Measurements from ENCODE around the gene LSMEM2.

The LSMEM2 gene

GRCh38 chr3:50324351-50325112 lies 45.6 kb downstream of the LSMEM2 start:
- H3K4me3 ChIP-seq (ENCODE audit: low read depth, low read length): no peak overlapping the region
- no peak overlapping the region for H3K27ac ChIP-seq
- peak; percentile 90 for TF ChIP-seq CTCF (IDR thresholded peaks at IDR 0.05; ENCODE audit: low read depth, low read length)
- DNase-seq: peak; percentile 88
- H3K9me3 ChIP-seq (ENCODE audit: severe bottlenecking): no peaks in the 10 kb centered on the region
- H3K27me3 ChIP-seq (ENCODE audit: insufficient read depth, low read depth, severe bottlenecking): no peaks in the 10 kb centered on the region
- H3K36me3 ChIP-seq: peaks cover 37% of the 10 kb centered on the region

DNA sequence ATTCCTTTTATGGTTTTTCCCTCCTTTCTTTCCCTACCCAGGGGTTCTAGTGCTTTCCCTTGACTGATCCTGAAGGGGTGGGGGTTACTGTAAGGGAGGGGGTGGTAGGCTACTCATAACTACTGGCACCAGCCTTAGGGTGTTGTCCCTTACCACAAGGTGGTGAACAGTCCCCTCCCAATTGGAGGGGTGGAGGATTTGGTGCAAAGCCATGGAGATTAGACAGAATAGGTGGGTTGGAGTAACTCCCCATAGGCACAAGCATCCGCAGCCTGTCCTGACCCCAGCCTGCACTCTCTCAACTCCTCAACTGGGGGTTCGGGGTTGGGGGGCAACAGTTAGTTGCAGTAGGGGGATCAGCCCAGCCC lies 46.2 kb downstream of the LSMEM2 start:
- Histone ChIP-seq H3K9me3 (ENCODE audit: severe bottlenecking) (no peaks in the 10 kb centered on the region), H3K36me3 (peaks cover 37% of the 10 kb centered on the region), H3K4me3 (ENCODE audit: low read depth, low read length) (no peak overlapping the region), H3K27ac (no peak overlapping the region), H3K27me3 (ENCODE audit: insufficient read depth, low read depth, severe bottlenecking) (no peaks in the 10 kb centered on the region)
- no peak for DNase-seq
- TF ChIP-seq CTCF (IDR thresholded peaks at IDR 0.05; ENCODE audit: low read depth, low read length): no peak

DNA sequence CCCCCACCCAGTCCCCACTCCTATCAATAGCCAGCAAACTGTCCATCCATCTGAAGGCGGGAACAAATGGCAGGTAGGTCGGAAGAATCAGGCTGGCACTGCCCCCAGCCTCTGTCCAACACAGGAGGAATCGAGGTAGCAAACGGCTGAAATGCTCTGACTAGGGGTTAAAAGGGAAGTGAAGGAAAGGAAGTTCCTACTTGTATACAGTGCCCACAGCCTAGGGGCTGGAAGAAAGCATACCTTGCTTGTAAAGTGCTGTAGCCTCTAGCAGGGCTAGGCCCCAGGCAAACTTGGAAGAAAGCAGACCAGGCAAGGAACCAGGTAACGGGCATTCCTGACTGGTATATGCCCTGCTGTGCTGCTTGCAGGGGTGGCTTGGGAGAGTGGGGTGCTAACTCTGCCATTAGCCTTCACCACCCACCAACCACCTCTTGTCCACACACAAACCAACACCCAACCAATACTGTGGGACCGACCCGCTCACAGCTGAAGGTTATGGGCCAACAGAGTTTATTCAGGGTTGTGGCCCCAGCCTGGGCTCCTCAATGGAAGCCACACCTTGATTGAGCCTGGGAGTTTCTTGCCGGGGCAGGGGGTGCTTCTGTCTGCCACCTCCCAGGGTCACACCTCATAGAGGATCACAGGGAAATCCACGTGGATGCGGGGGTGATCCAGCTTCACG lies 46.8 kb downstream of the LSMEM2 start:
- no peaks in the 10 kb centered on the region for H3K27me3 ChIP-seq (ENCODE audit: insufficient read depth, low read depth, severe bottlenecking)
- H3K9me3 ChIP-seq (ENCODE audit: severe bottlenecking): no peaks in the 10 kb centered on the region
- no peak for TF ChIP-seq CTCF (IDR thresholded peaks at IDR 0.05; ENCODE audit: low read depth, low read length)
- H3K36me3 ChIP-seq: peaks cover 42% of the 10 kb centered on the region
- DNase-seq: no peak
- no peak overlapping the region for H3K4me3 ChIP-seq (ENCODE audit: low read depth, low read length)
- no peak overlapping the region for H3K27ac ChIP-seq

DNA sequence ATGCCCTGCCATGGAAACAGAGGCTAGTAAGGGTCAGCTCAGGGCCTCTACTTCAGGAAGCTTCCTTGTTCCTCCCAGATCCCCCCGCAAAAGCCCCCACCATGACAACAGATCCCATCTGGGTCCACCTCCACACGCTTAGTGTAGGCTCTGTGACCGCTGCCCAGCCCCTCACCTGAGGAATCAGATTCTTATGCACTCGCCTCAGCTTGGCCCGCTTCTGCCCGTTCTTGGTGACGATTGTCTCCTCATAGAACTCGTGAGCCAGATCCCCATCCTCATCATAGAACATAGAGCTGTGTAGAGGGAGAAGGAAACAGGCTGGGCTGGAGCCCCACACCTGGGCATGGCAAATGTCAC lies 47.3 kb downstream of the LSMEM2 start:
- no peak for DNase-seq
- Histone ChIP-seq H3K27ac (no peak overlapping the region), H3K4me3 (ENCODE audit: low read depth, low read length) (no peak overlapping the region), H3K27me3 (ENCODE audit: insufficient read depth, low read depth, severe bottlenecking) (no peaks in the 10 kb centered on the region), H3K36me3 (peaks cover 47% of the 10 kb centered on the region), H3K9me3 (ENCODE audit: severe bottlenecking) (no peaks in the 10 kb centered on the region)
- no peak for TF ChIP-seq CTCF (IDR thresholded peaks at IDR 0.05; ENCODE audit: low read depth, low read length)

DNA sequence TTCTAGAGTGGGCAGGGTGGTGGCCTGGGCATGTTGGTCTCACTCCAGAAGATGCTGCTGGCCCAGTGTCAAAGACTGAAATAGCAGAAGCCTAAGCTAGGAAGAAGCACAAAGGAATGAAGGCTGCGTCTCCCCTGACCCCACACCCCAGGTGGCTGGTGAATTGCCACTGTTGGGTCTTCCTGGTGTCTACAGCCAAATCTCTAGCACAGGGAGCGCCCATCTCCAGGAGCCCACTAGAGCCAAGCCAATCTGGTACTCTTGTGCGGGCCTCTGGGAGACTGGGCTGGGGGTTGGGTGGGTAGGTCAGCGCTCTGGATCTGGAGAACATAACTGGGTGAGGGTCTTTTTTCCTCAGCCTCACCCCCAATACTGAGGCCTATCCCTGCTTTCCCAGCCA lies 48.2 kb downstream of the LSMEM2 start:
- peaks cover 57% of the 10 kb centered on the region for H3K36me3 ChIP-seq
- TF ChIP-seq CTCF (IDR thresholded peaks at IDR 0.05; ENCODE audit: low read depth, low read length): no peak
- no peaks in the 10 kb centered on the region for H3K9me3 ChIP-seq (ENCODE audit: severe bottlenecking)
- H3K4me3 ChIP-seq (ENCODE audit: low read depth, low read length): peak overlapping the region; percentile 71
- no peak for DNase-seq
- peak overlapping the region; percentile 81; the same call in 1 of the 2 replicates for H3K27ac ChIP-seq
- H3K27me3 ChIP-seq (ENCODE audit: insufficient read depth, low read depth, severe bottlenecking): no peaks in the 10 kb centered on the region

Data from WERI-Rb-1 (cell line).